ENCODE measurements around the gene UBA5. TPM values are rescaled to one million over a fixed set of nuclear protein-coding genes. Genes with fewer than 3 reads are reported as not detected.
A peak's percentile ranks its signal among the peaks of the same experiment; 100 is the strongest.

Gene UBA5
- total RNA-seq, 1 experiment from 2014 or later = 40.4 TPM

DNA sequence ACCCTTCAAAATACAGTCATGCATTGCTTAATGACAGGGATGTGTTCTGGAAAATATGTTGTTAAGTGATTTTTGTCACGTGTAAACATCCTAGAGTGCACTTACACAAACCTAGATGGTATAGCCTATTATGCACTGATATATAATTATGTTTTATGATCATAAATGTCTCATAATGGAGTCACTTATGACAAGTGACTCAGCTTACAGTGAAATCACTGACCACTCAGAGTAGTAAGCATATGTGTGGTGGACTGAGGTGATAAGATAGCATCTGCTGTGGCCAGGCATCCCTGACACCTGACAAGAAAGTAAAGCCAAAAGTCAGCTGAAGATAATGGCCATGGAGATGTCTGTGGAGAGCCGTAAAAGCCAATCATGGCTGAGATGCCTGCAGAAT is 5.9 kb upstream of the UBA5 start:
- DNase-seq (ENCODE audit: low read depth) = no peak

DNA sequence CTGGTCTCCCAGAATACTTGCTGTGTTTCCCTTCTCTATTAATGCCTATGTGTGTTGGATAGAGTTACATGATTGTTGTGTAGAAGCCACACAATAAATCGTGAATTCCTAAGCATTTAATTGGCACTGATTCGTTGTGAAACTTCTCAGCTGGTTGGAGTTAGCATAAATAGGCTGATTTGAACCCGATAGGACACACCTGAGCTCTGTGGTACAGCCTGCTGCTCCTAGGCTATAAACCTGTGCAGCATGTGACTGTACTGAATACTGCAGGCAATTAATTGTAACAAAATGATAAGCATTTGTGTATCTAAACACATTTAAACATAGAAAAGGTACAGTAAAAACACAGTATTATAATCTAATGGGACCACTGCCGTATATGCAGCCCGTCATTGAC is 5.4 kb upstream of the UBA5 start:
- DNase-seq (ENCODE audit: low read depth) = no peak

GRCh38 chr3:132655471-132655870 is 4.7 kb upstream of the UBA5 start:
- DNase-seq (ENCODE audit: low read depth) = no peak

GRCh38 chr3:132657869-132658747 is 2.0 kb upstream of the UBA5 start:
- no peak for DNase-seq (ENCODE audit: low read depth)

DNA sequence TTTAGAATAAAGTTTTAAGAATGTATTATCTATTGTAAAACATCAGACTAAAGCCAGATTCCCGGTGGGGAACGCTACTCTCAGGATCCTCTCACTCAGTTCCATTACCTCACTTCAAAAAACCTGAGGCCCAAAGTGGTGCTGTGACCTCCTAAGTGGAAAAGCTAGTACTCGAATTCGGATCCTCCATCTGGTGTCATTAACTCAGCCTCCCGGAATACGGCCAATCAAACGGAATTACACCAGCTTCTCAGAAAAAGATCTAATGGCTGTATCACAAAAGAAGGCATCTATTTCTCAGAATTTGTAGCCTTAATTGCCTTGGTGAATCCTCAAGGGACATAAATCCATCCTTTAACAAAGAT is 1.1 kb upstream of the UBA5 start:
- no peak for DNase-seq (ENCODE audit: low read depth)

DNA sequence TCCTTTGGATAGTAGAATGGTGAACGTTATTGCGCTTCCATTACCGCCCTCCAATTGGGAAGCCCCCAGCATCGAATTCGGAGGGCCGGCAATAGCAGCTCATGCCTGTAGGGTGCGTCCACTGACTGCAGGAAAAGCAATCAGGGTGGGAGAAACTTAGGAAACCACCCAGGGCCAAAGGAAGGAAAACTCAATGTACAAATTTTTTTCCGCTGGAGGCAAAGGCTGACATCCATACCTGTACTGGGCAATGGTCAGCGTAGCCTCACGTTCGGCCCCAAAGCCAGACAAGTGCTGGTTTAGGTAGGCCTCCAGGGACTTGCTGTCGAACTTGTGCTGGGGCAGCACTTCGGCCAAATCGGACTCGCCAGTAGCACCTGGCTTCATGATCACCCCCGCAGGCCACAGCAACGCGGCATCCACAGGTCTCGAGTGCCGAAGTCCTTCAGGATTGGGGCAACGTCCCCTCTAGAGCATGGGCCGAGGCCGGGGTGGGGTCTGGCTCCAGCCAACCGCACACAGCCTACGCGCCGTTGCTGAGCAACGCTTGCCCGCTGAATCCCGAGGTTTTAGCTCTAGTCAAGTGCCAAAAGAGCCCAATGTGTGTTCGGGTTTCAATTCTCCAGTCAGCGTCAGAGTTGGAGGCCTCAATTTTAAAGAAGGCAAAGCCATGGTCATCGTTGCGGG is 621 bp upstream of the UBA5 start, which contains the start of gene ACAD11:
ACAD11 (minus strand) TSS at position 445 of the 687 bp plus-strand sequence; CDS start at position 387, 58 bp downstream.
- peak; percentile 69 for DNase-seq (ENCODE audit: low read depth)

- DNase-seq (ENCODE audit: low read depth) = peak; percentile 34
Observed at GRCh38 chr3:132660811-132661070, 612 bp downstream of the UBA5 start.

DNA sequence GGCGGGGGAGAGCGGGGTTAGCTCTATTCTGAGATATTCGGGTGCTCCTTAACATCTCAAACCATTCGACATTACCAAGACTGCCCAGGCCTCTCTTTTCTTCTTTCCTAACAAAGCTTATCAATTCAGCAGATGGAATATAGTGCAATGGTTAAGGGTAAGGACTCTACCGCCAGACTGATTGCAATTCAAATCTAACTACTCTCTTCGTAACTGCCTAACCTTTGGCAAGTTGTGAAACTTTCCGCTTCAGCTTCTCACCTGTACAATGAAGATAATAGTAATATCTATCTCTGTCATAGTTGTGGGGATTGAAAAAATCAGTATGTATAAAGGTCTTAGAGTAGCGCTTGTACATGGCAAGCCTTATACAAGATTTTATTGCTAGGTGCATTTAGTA is 972 bp downstream of the UBA5 start:
- no peak for DNase-seq (ENCODE audit: low read depth)

- DNase-seq (ENCODE audit: low read depth) = no peak
Observed at GRCh38 chr3:132662212-132662611, 2.1 kb downstream of the UBA5 start.

- DNase-seq (ENCODE audit: low read depth) = no peak
Observed at GRCh38 chr3:132665230-132665745, 5.2 kb downstream of the UBA5 start.

DNA sequence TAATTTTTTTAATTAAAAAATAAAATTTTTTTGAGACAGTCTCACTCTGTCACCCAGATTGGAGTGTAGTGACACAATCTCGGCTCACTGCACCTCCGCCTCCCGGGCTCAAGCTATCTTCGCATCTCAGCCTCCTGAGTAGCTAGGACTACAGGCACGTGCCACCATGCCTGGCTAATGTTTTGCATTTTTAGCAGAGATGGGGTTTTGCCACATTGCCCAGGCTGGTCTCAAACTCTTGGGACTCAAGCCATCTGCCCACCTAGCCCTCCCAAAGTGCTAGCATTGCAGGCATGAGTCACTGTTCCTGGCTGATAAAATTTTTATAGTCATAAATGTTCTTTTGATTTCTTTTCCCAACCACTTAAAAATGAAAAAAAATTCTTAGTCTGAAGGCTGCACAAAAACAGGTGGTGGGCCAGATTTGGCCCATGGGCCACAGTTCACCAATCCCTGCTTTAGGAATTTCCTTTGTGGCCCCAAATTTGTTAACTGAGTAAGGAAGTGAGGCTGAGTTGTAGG is 9.2 kb downstream of the UBA5 start:
- peak; percentile 52 for DNase-seq (ENCODE audit: low read depth)

- DNase-seq (ENCODE audit: low read depth) = no peak
Observed at GRCh38 chr3:132675408-132675807, 15.3 kb downstream of the UBA5 start.

DNA sequence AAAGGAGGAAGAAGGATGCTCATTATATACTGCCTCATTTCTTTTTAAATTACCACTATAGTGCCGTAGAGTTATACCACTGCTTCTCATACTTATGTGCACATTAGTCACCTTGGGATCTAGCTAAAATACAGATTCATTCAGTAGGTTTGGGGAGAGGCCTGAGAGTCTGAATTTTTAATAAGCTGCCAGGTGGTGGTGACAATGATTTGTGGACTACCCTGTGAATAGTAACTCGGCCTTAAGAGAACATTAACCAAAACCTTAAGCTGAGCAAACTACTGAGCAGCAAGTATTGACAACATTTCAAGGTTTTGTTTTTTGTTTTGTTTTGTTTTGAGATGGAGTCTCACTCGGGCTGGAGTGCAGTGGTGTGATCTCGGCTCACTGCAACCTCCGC is 19.8 kb downstream of the UBA5 start:
- peak; percentile 41 for DNase-seq (ENCODE audit: low read depth)

DNA sequence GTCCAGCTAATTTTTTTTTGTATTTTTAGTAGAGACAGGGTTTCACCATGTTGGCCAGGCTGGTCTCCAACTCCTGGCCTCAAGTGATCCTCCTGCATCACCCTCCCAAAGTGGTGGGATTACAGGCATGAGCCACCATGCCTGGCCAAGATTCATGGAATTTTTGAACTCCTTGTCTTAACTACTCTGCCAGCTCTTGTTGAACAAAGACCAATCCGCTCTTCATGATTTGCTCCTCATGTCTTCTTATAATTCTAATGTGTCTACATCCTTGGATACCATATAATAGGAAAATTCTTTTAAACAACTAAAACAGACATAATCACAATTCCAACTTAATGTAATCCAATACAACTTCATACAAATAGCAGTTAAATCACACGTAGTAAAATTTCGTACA is 21.3 kb downstream of the UBA5 start:
- DNase-seq (ENCODE audit: low read depth) = no peak

GRCh38 chr3:132682201-132682600 is 22.1 kb downstream of the UBA5 start:
- no peak for DNase-seq (ENCODE audit: low read depth)

GRCh38 chr3:132690040-132690439 is 29.9 kb downstream of the UBA5 start:
- no peak for DNase-seq (ENCODE audit: low read depth)

- no peak for DNase-seq (ENCODE audit: low read depth)
Observed at GRCh38 chr3:132694991-132695390, 34.9 kb downstream of the UBA5 start.

- DNase-seq (ENCODE audit: low read depth) = no peak
Observed at GRCh38 chr3:132695422-132695821, 35.3 kb downstream of the UBA5 start.

DNA sequence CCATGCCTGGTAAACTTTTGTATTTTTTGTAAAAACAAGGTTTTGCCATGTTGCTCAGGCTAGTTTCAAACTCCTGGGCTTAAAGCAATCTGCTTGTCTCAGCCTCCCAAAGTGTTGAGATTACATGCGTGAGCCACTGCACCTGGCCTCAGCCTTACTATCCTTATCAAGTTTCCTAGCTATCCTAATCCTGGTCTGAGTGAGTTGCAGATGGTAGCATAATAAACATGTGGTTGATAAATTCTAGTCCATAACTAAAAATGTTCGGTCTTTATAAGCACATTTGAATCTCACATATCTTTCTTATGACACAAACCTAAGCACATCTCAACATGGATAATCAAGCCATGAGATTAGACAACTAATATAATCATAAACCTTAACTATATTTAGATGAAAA is 43.6 kb downstream of the UBA5 start:
- no peak for DNase-seq (ENCODE audit: low read depth)

DNA sequence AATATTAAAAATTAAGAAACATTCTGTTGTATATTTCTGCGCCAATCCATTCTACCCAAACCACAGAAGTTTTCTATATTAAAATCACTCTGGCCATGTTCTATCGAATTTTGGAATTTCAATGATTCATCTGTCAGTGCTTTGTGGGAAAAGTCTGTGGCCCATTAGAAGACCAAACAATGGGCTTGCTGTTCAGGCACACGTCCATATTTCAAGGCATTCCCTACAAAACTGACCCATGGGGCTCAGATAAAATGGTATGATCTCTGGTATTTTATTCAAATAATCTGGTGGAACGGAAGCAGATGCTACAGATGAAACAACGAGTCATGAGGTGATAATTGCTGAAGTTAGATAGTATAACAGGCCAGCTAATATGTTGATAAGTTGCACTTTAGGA is 49.6 kb downstream of the UBA5 start:
- no peak for DNase-seq (ENCODE audit: low read depth)

DNA sequence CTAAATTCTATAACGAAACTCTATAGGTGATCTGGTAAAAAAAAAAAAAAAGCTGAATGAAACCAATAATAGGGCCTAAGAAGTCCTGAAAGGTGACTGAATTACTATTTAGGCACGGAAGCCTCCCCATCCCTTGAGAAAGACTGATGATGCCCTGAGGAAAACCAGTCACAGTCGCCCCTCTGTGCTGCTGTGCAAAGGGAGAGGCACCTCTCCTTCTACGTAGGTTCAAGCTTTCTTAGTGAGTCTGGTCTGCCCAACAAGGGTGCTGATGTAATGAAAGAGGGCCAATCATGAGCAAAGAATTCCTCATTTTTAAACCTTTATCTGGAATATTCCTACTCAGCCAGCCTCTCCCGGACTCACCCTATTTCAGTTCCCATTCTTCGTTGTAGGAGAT is 50.2 kb downstream of the UBA5 start:
- no peak for DNase-seq (ENCODE audit: low read depth)

DNA sequence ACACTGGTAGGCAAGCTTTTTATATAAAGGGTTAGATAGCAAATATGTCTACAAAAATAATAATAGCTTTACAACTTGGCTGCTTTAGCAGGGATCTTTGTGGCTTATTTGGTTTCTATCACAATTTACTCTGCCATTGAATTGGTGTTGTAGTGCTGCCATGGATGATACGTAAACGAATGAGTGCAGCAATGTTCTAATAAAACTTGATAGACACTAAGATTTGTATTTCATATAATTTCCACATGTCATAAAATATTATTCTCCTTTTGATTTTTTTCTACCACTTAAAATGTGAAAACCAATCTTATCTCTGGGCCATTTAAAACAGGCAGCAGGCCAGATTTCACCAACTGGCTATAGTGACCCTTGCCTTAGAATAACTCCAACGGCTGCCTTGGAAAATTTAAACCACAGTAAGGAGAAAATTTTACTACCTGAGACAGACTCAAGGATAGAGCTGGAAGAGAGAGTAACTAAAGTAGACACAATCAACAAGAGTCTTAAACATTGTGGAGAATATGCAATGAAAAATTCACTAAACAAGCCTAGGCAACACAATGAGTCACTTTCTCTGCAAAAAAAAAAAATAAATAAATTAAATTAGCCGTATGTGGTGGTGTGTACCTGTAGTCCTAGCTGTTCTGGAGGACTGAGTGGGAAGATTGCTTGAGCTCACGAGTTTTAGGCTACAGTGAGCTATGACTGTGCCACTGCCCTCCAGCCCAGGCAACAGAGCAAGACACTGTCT is 54.0 kb downstream of the UBA5 start:
- no peak for DNase-seq (ENCODE audit: low read depth)

Measured in LHCN-M2 (cell line).